MM.1S (cell line): ENCODE data around the gene SUPT6H.
"Not testable (repeated sequence)": the region's sequence is repeated elsewhere in the genome, so short reads cannot be mapped to it uniquely, and the experiment has no call there.

Source experiments
- DNase-seq: peaks from one replicate; pipeline ENCODE4 v3.0.0-alpha.2; 2015
- H2AFZ ChIP-seq: fragments of 300-600 bp; sonication (generic); 2 replicates; pipeline ENCODE4 v1.6.0; 2016; ENCODE audit warnings: antibody characterized with exemption, low read length
- H3F3A ChIP-seq: fragments of 300-600 bp; sonication (generic); 2 replicates; pipeline ENCODE4 v1.6.1; 2016; ENCODE audit warnings: mild to moderate bottlenecking, antibody characterized with exemption, low read length, moderate library complexity, mixed read lengths; ENCODE audit not compliant: insufficient read depth
- H3K27ac ChIP-seq: fragments of 300-600 bp; sonication (generic); 2 replicates; pipeline ENCODE4 v1.5.1; 2016; ENCODE audit warnings: mild to moderate bottlenecking, low read length
- H3K27me3 ChIP-seq: fragments of 300-600 bp; sonication (generic); replicated peaks from 2 replicates; pipeline ENCODE4 v1.6.0; 2016; ENCODE audit warnings: low read length; ENCODE audit not compliant: insufficient read depth
- H3K36me3 ChIP-seq: fragments of 300-600 bp; sonication (generic); replicated peaks from 2 replicates; pipeline ENCODE4 v1.6.1; 2016; ENCODE audit warnings: mild to moderate bottlenecking, low read length, mixed read lengths; ENCODE audit not compliant: insufficient read depth
- H3K4me1 ChIP-seq: fragments of 300-600 bp; sonication (generic); 2 replicates; pipeline ENCODE4 v1.6.1; 2016; ENCODE audit warnings: low read length, mixed read lengths
- H3K4me2 ChIP-seq: fragments of 300-600 bp; sonication (generic); 2 replicates; pipeline ENCODE4 v1.6.0; 2016; ENCODE audit warnings: low read depth, low read length
- H3K4me3 ChIP-seq: fragments of 300-600 bp; sonication (generic); 2 replicates; pipeline ENCODE4 v1.5.1; 2016; ENCODE audit warnings: low read length, mixed read lengths
- H3K79me2 ChIP-seq: fragments of 300-600 bp; sonication (generic); 2 replicates; pipeline ENCODE4 v1.6.1; 2016; ENCODE audit warnings: mixed run types, low read length, mixed read lengths
- H3K9ac ChIP-seq: fragments of 300-600 bp; sonication (generic); 2 replicates; pipeline ENCODE4 v1.6.1; 2016; ENCODE audit warnings: low read length, mixed read lengths
- H3K9me2 ChIP-seq: fragments of 300-600 bp; sonication (generic); replicated peaks from 2 replicates; pipeline ENCODE4 v1.6.1; 2016; ENCODE audit warnings: mild to moderate bottlenecking, low read length, mixed read lengths; ENCODE audit not compliant: insufficient read depth
- H3K9me3 ChIP-seq: fragments of 300-600 bp; sonication (generic); replicated peaks from 2 replicates; pipeline ENCODE4 v1.6.1; 2016; ENCODE audit warnings: mild to moderate bottlenecking, low read length, mixed read lengths; ENCODE audit not compliant: insufficient read depth
- H4K20me1 ChIP-seq: fragments of 300-600 bp; sonication (generic); 2 replicates; pipeline ENCODE4 v1.6.1; 2016; ENCODE audit warnings: mild to moderate bottlenecking, low read length, moderate library complexity, mixed read lengths; ENCODE audit not compliant: insufficient read depth
- EZH2 ChIP-seq: fragments of 300-600 bp; sonication (generic); optimal IDR thresholded peaks from 2 replicates; pipeline ENCODE3; 2017; ENCODE audit warnings: low read depth, mild to moderate bottlenecking, antibody characterized with exemption, low read length, mixed read lengths
- EZH2phosphoT487 ChIP-seq: fragments of 300-600 bp; sonication (generic); IDR thresholded peaks from 2 replicates; pipeline ENCODE4 v1.6.1; 2018; ENCODE audit warnings: antibody characterized with exemption, low read length
- TF ChIP-seq, protein P1 (sequence below): fragments of 300-600 bp; sonication (generic); IDR thresholded peaks from 2 replicates; pipeline ENCODE4 v1.5.1; 2016; ENCODE audit warnings: antibody characterized with exemption, low read length, mixed read lengths

Gene SUPT6H

DNA sequence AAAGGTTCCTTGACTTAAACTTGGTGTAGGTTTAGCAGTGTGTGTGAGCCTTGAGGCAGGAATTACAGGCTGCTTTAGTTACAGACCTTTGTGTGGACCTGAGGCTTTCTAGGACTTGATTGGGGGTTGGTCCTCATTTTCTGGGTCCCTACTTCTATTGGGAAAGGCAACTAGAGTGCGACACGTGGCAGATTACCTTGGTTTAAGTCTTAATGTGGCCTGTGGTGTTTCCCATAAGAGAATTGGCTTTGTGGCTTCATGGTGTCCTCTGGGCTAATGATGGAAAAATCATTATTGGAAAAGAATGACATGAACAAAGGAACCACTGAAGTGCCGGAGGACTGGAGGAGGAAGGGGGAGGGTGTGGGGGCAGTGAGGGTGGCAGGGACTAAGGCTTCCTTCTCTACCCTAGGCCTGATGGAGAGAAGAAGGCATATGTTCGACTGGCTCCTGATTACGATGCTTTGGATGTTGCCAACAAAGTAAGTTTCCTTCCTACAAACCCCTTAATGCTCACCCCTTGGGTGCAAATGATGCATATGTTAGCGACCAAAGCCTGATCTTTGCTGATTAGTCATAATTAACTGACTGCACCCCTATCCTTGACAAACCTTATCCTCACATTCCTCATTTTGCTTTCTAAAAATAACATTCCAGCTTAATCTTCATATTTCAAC lies 61.3 kb downstream of the SUPT6H start:
- Histone ChIP-seq H3F3A (peaks cover 71% of the 10 kb centered on the region), H3K4me1 (no peaks in the 10 kb centered on the region; the same call in 1 of the 2 replicates), H4K20me1 (0 out of 2 replicates have a peak, but pooled peaks cover 13% of the 10 kb centered on the region), H3K27me3 (peaks cover 5% of the 10 kb centered on the region), H3K4me2 (no peak overlapping the region), H3K79me2 (peaks cover 39% of the 10 kb centered on the region), H3K4me3 (no peak overlapping the region), H3K27ac (peak overlapping the region; percentile 18; the same call in 1 of the 2 replicates), H3K9me3 (no peaks in the 10 kb centered on the region), H3K9ac (no peak overlapping the region), H2AFZ (no peak overlapping the region), H3K36me3 (peaks cover 16% of the 10 kb centered on the region; the same call in 1 of the 2 replicates), H3K9me2 (no peaks in the 10 kb centered on the region)
- TF ChIP-seq EZH2phosphoT487 (no peak), EZH2 (no peak)
- TF ChIP-seq, protein P1, sequence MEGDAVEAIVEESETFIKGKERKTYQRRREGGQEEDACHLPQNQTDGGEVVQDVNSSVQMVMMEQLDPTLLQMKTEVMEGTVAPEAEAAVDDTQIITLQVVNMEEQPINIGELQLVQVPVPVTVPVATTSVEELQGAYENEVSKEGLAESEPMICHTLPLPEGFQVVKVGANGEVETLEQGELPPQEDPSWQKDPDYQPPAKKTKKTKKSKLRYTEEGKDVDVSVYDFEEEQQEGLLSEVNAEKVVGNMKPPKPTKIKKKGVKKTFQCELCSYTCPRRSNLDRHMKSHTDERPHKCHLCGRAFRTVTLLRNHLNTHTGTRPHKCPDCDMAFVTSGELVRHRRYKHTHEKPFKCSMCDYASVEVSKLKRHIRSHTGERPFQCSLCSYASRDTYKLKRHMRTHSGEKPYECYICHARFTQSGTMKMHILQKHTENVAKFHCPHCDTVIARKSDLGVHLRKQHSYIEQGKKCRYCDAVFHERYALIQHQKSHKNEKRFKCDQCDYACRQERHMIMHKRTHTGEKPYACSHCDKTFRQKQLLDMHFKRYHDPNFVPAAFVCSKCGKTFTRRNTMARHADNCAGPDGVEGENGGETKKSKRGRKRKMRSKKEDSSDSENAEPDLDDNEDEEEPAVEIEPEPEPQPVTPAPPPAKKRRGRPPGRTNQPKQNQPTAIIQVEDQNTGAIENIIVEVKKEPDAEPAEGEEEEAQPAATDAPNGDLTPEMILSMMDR, result no peak
- DNase-seq, result no peak

DNA sequence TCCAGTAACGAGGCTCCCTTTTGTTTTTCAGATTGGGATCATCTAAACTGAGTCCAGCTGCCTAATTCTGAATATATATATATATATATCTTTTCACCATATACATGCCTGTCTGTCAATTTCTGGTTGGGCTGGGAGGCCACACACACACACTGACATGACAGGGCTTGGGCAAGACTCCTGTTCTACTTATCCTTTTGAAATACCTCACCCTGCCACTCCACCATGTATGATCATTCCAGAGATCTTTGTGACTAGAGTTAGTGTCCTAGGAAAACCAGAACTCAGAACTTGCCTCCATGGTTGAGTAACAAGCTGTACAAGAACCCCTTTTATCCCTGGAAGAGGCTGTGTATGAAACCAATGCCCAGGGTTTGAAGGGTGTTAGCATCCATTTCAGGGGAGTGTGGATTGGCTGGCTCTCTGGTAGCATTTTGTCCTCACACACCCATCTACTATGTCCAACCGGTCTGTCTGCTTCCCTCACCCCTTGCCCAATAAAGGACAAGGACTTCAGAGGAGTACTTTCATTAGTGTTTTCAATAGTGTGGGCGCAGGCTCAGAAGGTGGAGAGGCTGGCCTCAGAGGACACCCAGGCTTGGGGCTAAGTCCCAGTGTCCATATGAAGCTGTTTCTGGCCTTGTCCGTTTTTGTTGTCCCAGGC lies 62.0 kb downstream of the SUPT6H start:
- H2AFZ ChIP-seq, H3K9me3 ChIP-seq, H3K4me1 ChIP-seq, H3K9me2 ChIP-seq, DNase-seq, H3K9ac ChIP-seq, H3K27me3 ChIP-seq, H3K4me3 ChIP-seq: not testable (repeated sequence)
- peaks cover 39% of the 10 kb centered on the region for H3K79me2 ChIP-seq
- H4K20me1 ChIP-seq, result 0 out of 2 replicates have a peak, but pooled peaks cover 13% of the 10 kb centered on the region
- H3K36me3 ChIP-seq, result peaks cover 16% of the 10 kb centered on the region; the same call in 1 of the 2 replicates
- peak overlapping the region; percentile 62; the same call in 1 of the 2 replicates for H3K27ac ChIP-seq
- H3K4me2 ChIP-seq, result peak overlapping the region; percentile 69; the same call in 1 of the 2 replicates
- H3F3A ChIP-seq, result peaks cover 78% of the 10 kb centered on the region

DNA sequence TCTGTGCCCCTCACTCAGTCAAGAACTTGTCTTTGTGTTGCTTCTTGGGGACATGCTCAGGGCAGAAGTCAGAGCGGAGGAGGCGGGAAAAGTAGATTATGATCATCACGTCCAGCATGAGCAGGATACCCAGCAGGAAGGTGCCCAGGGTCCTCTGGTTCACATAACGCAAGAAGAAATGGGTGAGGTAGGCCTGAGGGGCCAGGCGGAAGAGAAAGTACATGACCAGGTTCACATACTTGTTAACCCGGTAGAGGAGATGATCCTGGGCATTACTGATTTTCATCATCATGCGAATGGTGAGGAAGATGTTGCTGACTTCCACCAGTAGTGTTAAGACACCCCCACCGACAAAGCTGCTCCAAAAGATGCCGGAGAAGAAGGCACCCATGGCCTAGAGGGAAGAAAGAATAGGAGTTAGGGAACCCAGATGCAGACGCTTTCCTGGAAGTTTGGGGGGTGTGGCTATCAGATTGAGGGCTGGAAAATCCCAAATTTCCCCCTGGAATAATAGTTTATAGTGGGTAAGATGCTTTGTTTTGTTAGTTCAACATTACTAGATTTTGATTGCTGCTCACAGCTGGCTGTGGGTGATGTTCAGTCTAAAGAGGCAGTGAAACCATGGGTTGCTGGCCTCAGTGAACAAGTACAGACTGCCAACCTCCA lies 62.6 kb downstream of the SUPT6H start:
- Histone ChIP-seq H3K27ac (peak overlapping the region; percentile 62; the same call in 1 of the 2 replicates), H3K79me2 (peaks cover 39% of the 10 kb centered on the region), H4K20me1 (0 out of 2 replicates have a peak, but pooled peaks cover 13% of the 10 kb centered on the region), H3K27me3 (no peaks in the 10 kb centered on the region), H3K4me1 (peaks cover 4% of the 10 kb centered on the region; the same call in 1 of the 2 replicates), H3K36me3 (peaks cover 16% of the 10 kb centered on the region; the same call in 1 of the 2 replicates), H3F3A (peaks cover 82% of the 10 kb centered on the region), H3K9me3 (no peaks in the 10 kb centered on the region), H3K9me2 (no peaks in the 10 kb centered on the region), H3K9ac (no peak overlapping the region), H2AFZ (no peak overlapping the region), H3K4me3 (no peak overlapping the region; the same call in 1 of the 2 replicates), H3K4me2 (peak overlapping the region; percentile 69)
- no peak for DNase-seq
- TF ChIP-seq, protein P1, result no peak
- TF ChIP-seq EZH2 (no peak), EZH2phosphoT487 (no peak)
